Lower lobe of right lung (tissue), 2 donors: ENCODE measurements around the gene COPA. TPM values are rescaled to one million over a fixed set of nuclear protein-coding genes. Genes with fewer than 3 reads are reported as not detected.

Experiments used
- ATAC-seq, 2 donors: fragments of 200-7000 bp; cut with Tn5 transposase; one replicate each; pipeline ENCODE4 v1.9.1; 2020 to 2022; ENCODE audit warnings: mild to moderate bottlenecking in 2 of 2, moderate library complexity in 2 of 2
- DNase-seq: peaks from one replicate; pipeline ENCODE4 v3.0.0-alpha.2; 2020
- H3K27ac ChIP-seq: fragments of 200-600 bp; one replicate; pipeline ENCODE4 v1.8.0; 2022
- H3K27me3 ChIP-seq: fragments of 200-600 bp; one replicate; pipeline ENCODE4 v1.8.0; 2022; ENCODE audit warnings: low read depth
- H3K36me3 ChIP-seq: fragments of 200-600 bp; one replicate; pipeline ENCODE4 v1.8.0; 2022; ENCODE audit warnings: mild to moderate bottlenecking
- H3K4me1 ChIP-seq: fragments of 200-600 bp; one replicate; pipeline ENCODE4 v1.8.0; 2022
- H3K4me3 ChIP-seq: fragments of 200-600 bp; one replicate; pipeline ENCODE4 v1.8.0; 2022; ENCODE audit warnings: mild to moderate bottlenecking
- H3K9me3 ChIP-seq: fragments of 200-600 bp; one replicate; pipeline ENCODE4 v1.8.0; 2022
- CTCF ChIP-seq: fragments of 200-600 bp; IDR thresholded peaks from one replicate; pipeline ENCODE4 v1.8.0; 2022; ENCODE audit warnings: antibody characterized with exemption, mild to moderate bottlenecking
- intact Hi-C: fragments of 100-400 bp; cut with DNase I; formaldehyde crosslinking; loops from one replicate; pipeline ENCODE4 v1.11.0; 2022
- total RNA-seq: library from RNA; stranded (reverse); fragmentation: NEBNext Ultra II Directional; extraction: Animal tissue kit (Norgen Biotek cat#: 25700); gene quantifications from one replicate; pipeline ENCODE4 v1.2.1, GENCODE V29; 2021
- donor health status: DM: no; HTN: yes; CAD: no; lungs with severe emphysema.

COPA gene
- total RNA-seq, 1 donor from 2014 or later, result 136 TPM

- intact Hi-C loops, result no loop called here
- H3K4me1 ChIP-seq, result no peaks in the 10 kb centered on the region
- no peak overlapping the region for H3K27ac ChIP-seq
- H3K4me3 ChIP-seq, result no peak overlapping the region
- no peaks in the 10 kb centered on the region for H3K9me3 ChIP-seq
- ATAC-seq, result no peak
- H3K36me3 ChIP-seq, result peaks cover 61% of the 10 kb centered on the region
- TF ChIP-seq CTCF, result no peak
- DNase-seq, result no peak
- no peaks in the 10 kb centered on the region for H3K27me3 ChIP-seq
These were observed 17.2 kb upstream of the COPA start for GRCh38 chr1:160360227-160360695.

- Histone ChIP-seq H3K4me3 (no peak overlapping the region), H3K9me3 (no peaks in the 10 kb centered on the region), H3K27me3 (no peaks in the 10 kb centered on the region), H3K4me1 (no peaks in the 10 kb centered on the region), H3K36me3 (peaks cover 66% of the 10 kb centered on the region), H3K27ac (no peak overlapping the region)
- no peak for DNase-seq
- no peak for TF ChIP-seq CTCF
- no peak for ATAC-seq
- intact Hi-C loops, result no loop called here
These were observed 16.6 kb upstream of the COPA start for GRCh38 chr1:160359559-160360226.

GRCh38 chr1:160358073-160358472 is 15.0 kb upstream of the COPA start:
- DNase-seq (no peak), ATAC-seq (no peak)
- Histone ChIP-seq H3K27me3 (no peaks in the 10 kb centered on the region), H3K36me3 (peaks cover 82% of the 10 kb centered on the region), H3K27ac (no peak overlapping the region), H3K4me1 (no peaks in the 10 kb centered on the region), H3K4me3 (no peak overlapping the region), H3K9me3 (no peaks in the 10 kb centered on the region)
- intact Hi-C loops, result no loop called here
- no peak for TF ChIP-seq CTCF

GRCh38 chr1:160357286-160358002 is 14.4 kb upstream of the COPA start:
- no peaks in the 10 kb centered on the region for H3K27me3 ChIP-seq
- no peak overlapping the region for H3K27ac ChIP-seq
- no peak for TF ChIP-seq CTCF
- H3K4me3 ChIP-seq, result no peak overlapping the region
- intact Hi-C loops, result no loop called here
- ATAC-seq, result no peak
- peaks cover 89% of the 10 kb centered on the region for H3K36me3 ChIP-seq
- no peak for DNase-seq
- no peaks in the 10 kb centered on the region for H3K9me3 ChIP-seq
- H3K4me1 ChIP-seq, result no peaks in the 10 kb centered on the region

GRCh38 chr1:160354388-160354985 is 11.4 kb upstream of the COPA start:
- Histone ChIP-seq H3K36me3 (peaks cover 99% of the 10 kb centered on the region), H3K4me3 (no peak overlapping the region)
- no peak for DNase-seq

More at GRCh38 chr1:160354388-160354985, 11.4 kb upstream of the COPA start:
- ATAC-seq, result no peak
- peak; percentile 30 for TF ChIP-seq CTCF
- intact Hi-C loops, result no loop called here
- H3K4me1 ChIP-seq, result no peaks in the 10 kb centered on the region
- H3K27me3 ChIP-seq, result no peaks in the 10 kb centered on the region
- H3K9me3 ChIP-seq, result no peaks in the 10 kb centered on the region
- no peak overlapping the region for H3K27ac ChIP-seq
